HG03558 (cell line): ENCODE measurements around the gene SCN5A.
"Not testable (repeated sequence)": the region's sequence is repeated elsewhere in the genome, so short reads cannot be mapped to it uniquely, and the experiment has no call there.

Experiments
- ATAC-seq: cut with Tn5 transposase; IDR thresholded peaks from one replicate; pipeline ENCODE4 v1.9.1; 2021; ENCODE audit warnings: moderate number of reproducible peaks; ENCODE audit not compliant: unreplicated experiment; ENCODE audit errors: extremely low read depth

The SCN5A gene

GRCh38 chr3:38582316-38582715, 67.2 kb downstream of the SCN5A start:
- ATAC-seq = no peak

GRCh38 chr3:38581774-38582173, 67.7 kb downstream of the SCN5A start:
- ATAC-seq = no peak

- ATAC-seq = no peak
Measured at GRCh38 chr3:38580450-38581382, 68.8 kb downstream of the SCN5A start.

- no peak for ATAC-seq
Measured at GRCh38 chr3:38579551-38580449, 69.7 kb downstream of the SCN5A start.

- no peak for ATAC-seq
Measured at GRCh38 chr3:38579141-38579540, 70.3 kb downstream of the SCN5A start.

- ATAC-seq = no peak
Measured at GRCh38 chr3:38578551-38578950, 70.9 kb downstream of the SCN5A start.

- ATAC-seq = no peak
Measured at GRCh38 chr3:38578081-38578475, 71.4 kb downstream of the SCN5A start.

- ATAC-seq = no peak
Measured at GRCh38 chr3:38577371-38578080, 72.0 kb downstream of the SCN5A start.

- ATAC-seq = no peak
Measured at GRCh38 chr3:38576526-38577370, 72.7 kb downstream of the SCN5A start.

- no peak for ATAC-seq
Measured at GRCh38 chr3:38576131-38576525, 73.4 kb downstream of the SCN5A start.

- ATAC-seq = no peak
Measured at GRCh38 chr3:38575279-38575843, 74.1 kb downstream of the SCN5A start.

GRCh38 chr3:38574411-38575278, 74.8 kb downstream of the SCN5A start:
- no peak for ATAC-seq

GRCh38 chr3:38573556-38573955, 75.9 kb downstream of the SCN5A start:
- ATAC-seq = no peak

GRCh38 chr3:38573111-38573510, 76.4 kb downstream of the SCN5A start:
- ATAC-seq = no peak

GRCh38 chr3:38567498-38567897, 82.0 kb downstream of the SCN5A start:
- ATAC-seq = no peak

- ATAC-seq = not testable (repeated sequence)
Measured at GRCh38 chr3:38566794-38567193, 82.7 kb downstream of the SCN5A start.

GRCh38 chr3:38566215-38566528, 83.3 kb downstream of the SCN5A start:
- ATAC-seq = no peak
